ENCODE measurements around the gene OR2A12.
"Not testable (repeated sequence)": the region's sequence is repeated elsewhere in the genome, so short reads cannot be mapped to it uniquely, and the experiment has no call there.

OR2A12 gene

GRCh38 chr7:144050093-144050492 lies 36.0 kb upstream of the OR2A12 start:
- Histone ChIP-seq H3K4me2 (ENCODE audit: low read depth, low read length) (no peak overlapping the region), H3K9me3 (replicated peaks; ENCODE audit: insufficient read depth, low read length) (no peaks in the 10 kb centered on the region), H3K4me3 (ENCODE audit: low read length) (no peak overlapping the region), H3K9ac (ENCODE audit: low read length) (no peak overlapping the region), H2AFZ (ENCODE audit: low read length) (no peak overlapping the region), H4K20me1 (ENCODE audit: insufficient read depth, low read length) (no peaks in the 10 kb centered on the region), H3K27me3 (replicated peaks; ENCODE audit: insufficient read depth, low read length) (no peaks in the 10 kb centered on the region), H3K9me2 (replicated peaks; ENCODE audit: insufficient read depth, low read length) (no peaks in the 10 kb centered on the region), H3K79me2 (ENCODE audit: low read length) (no peaks in the 10 kb centered on the region), H3K4me1 (ENCODE audit: low read length) (no peaks in the 10 kb centered on the region), H3F3A (ENCODE audit: insufficient read depth, low read length) (no peaks in the 10 kb centered on the region), H3K27ac (ENCODE audit: low read length) (no peak overlapping the region), H3K36me3 (replicated peaks; ENCODE audit: insufficient read depth, low read length) (no peaks in the 10 kb centered on the region)
- no peak for DNase-seq
- TF ChIP-seq EZH2 (optimal IDR thresholded peaks at IDR 0.05; ENCODE audit: low read depth, low read length) (no peak), EZH2phosphoT487 (IDR thresholded peaks at IDR 0.05; ENCODE audit: low read length) (no peak), CTCF (IDR thresholded peaks at IDR 0.05; ENCODE audit: low read length) (no peak)

GRCh38 chr7:144050884-144051283 lies 35.2 kb upstream of the OR2A12 start:
- H3F3A ChIP-seq (ENCODE audit: insufficient read depth, low read length); H3K4me2 ChIP-seq (ENCODE audit: low read depth, low read length); H3K36me3 ChIP-seq (replicated peaks; ENCODE audit: insufficient read depth, low read length); H3K9ac ChIP-seq (ENCODE audit: low read length); H4K20me1 ChIP-seq (ENCODE audit: insufficient read depth, low read length); H3K27me3 ChIP-seq (replicated peaks; ENCODE audit: insufficient read depth, low read length); H3K79me2 ChIP-seq (ENCODE audit: low read length); H3K4me1 ChIP-seq (ENCODE audit: low read length); H3K27ac ChIP-seq (ENCODE audit: low read length); H3K9me3 ChIP-seq (replicated peaks; ENCODE audit: insufficient read depth, low read length); H2AFZ ChIP-seq (ENCODE audit: low read length); DNase-seq; H3K9me2 ChIP-seq (replicated peaks; ENCODE audit: insufficient read depth, low read length); H3K4me3 ChIP-seq (ENCODE audit: low read length): not testable (repeated sequence)

GRCh38 chr7:144057954-144058353 lies 28.1 kb upstream of the OR2A12 start:
- no peaks in the 10 kb centered on the region for H3F3A ChIP-seq (ENCODE audit: insufficient read depth, low read length)
- no peaks in the 10 kb centered on the region for H3K79me2 ChIP-seq (ENCODE audit: low read length)
- no peaks in the 10 kb centered on the region for H3K4me1 ChIP-seq (ENCODE audit: low read length)
- no peaks in the 10 kb centered on the region for H3K27me3 ChIP-seq (replicated peaks; ENCODE audit: insufficient read depth, low read length)
- H3K4me3 ChIP-seq (ENCODE audit: low read length) = no peak overlapping the region
- H4K20me1 ChIP-seq (ENCODE audit: insufficient read depth, low read length) = no peaks in the 10 kb centered on the region
- no peaks in the 10 kb centered on the region for H3K9me3 ChIP-seq (replicated peaks; ENCODE audit: insufficient read depth, low read length)
- no peak for DNase-seq
- no peak overlapping the region for H3K27ac ChIP-seq (ENCODE audit: low read length)
- H2AFZ ChIP-seq (ENCODE audit: low read length) = no peak overlapping the region
- H3K36me3 ChIP-seq (replicated peaks; ENCODE audit: insufficient read depth, low read length) = no peaks in the 10 kb centered on the region
- H3K9ac ChIP-seq (ENCODE audit: low read length) = no peak overlapping the region
- no peak overlapping the region for H3K4me2 ChIP-seq (ENCODE audit: low read depth, low read length)
- TF ChIP-seq CTCF (IDR thresholded peaks at IDR 0.05; ENCODE audit: low read length) = no peak
- no peak for TF ChIP-seq EZH2phosphoT487 (IDR thresholded peaks at IDR 0.05; ENCODE audit: low read length)
- no peak for TF ChIP-seq EZH2 (optimal IDR thresholded peaks at IDR 0.05; ENCODE audit: low read depth, low read length)
- H3K9me2 ChIP-seq (replicated peaks; ENCODE audit: insufficient read depth, low read length) = no peaks in the 10 kb centered on the region

DNA sequence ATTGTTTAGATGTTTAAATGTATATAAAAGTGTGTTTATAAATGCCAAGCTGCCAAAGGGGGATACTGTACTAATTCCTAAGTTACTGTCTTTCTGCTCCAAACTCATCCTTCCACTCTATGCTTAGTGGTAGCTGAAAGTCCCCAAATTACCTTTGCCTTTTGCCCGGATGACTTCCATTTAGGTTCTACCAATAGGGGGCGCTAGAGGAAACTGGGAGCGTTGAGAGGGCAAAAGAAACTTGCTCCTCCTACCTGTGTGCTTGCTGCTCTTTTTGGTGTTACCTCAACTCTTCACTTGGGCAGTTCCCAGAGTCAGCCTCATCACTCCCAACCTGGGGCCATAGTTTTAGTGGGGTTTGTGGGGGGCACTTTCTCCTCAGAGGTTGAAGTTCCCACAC lies 22.4 kb upstream of the OR2A12 start:
- Histone ChIP-seq H3F3A (ENCODE audit: insufficient read depth, low read length) (no peaks in the 10 kb centered on the region), H3K9me3 (replicated peaks; ENCODE audit: insufficient read depth, low read length) (no peaks in the 10 kb centered on the region), H3K79me2 (ENCODE audit: low read length) (no peaks in the 10 kb centered on the region), H2AFZ (ENCODE audit: low read length) (no peak overlapping the region), H3K36me3 (replicated peaks; ENCODE audit: insufficient read depth, low read length) (no peaks in the 10 kb centered on the region), H3K27ac (ENCODE audit: low read length) (no peak overlapping the region), H3K4me3 (ENCODE audit: low read length) (no peak overlapping the region), H3K9ac (ENCODE audit: low read length) (no peak overlapping the region), H3K27me3 (replicated peaks; ENCODE audit: insufficient read depth, low read length) (no peaks in the 10 kb centered on the region), H3K4me2 (ENCODE audit: low read depth, low read length) (no peak overlapping the region), H4K20me1 (ENCODE audit: insufficient read depth, low read length) (no peaks in the 10 kb centered on the region), H3K9me2 (replicated peaks; ENCODE audit: insufficient read depth, low read length) (no peaks in the 10 kb centered on the region), H3K4me1 (ENCODE audit: low read length) (no peaks in the 10 kb centered on the region)
- no peak for DNase-seq
- TF ChIP-seq CTCF (IDR thresholded peaks at IDR 0.05; ENCODE audit: low read length) = peak; percentile 51
- no peak for TF ChIP-seq EZH2 (optimal IDR thresholded peaks at IDR 0.05; ENCODE audit: low read depth, low read length)
- TF ChIP-seq EZH2phosphoT487 (IDR thresholded peaks at IDR 0.05; ENCODE audit: low read length) = no peak
